Endothelial cell of umbilical vein (primary cell): ENCODE measurements around the gene SLC39A11. TPM values are rescaled to one million over a fixed set of nuclear protein-coding genes. Genes with fewer than 3 reads are reported as not detected.
"Not testable (repeated sequence)": the region's sequence is repeated elsewhere in the genome, so short reads cannot be mapped to it uniquely, and the experiment has no call there.

Experiments used
- BruUV-seq: library from RNA; stranded (reverse); fragments of 400-500 nt; replicated peaks from 2 replicates; lab custom pipeline; 2021; lab: Mats Ljungman, UMichigan
- CTCF ChIA-PET: fragments of 300-600, 350-600 bp; sonication (Branson Sonifier 250); formaldehyde crosslinking; loops from one replicate; lab custom pipeline; 2021; ENCODE audit warnings: antibody characterized with exemption, inconsistent platforms; lab: Charles Lee
- POLR2A ChIA-PET: fragments of 300-600, 350-600 bp; sonication (Branson Sonifier 250); formaldehyde crosslinking; loops from one replicate; lab custom pipeline; 2021; ENCODE audit warnings: antibody characterized with exemption, inconsistent platforms; lab: Charles Lee
- DNase-seq: peaks from one replicate; pipeline ENCODE4 v3.0.0-alpha.2; 2011; ENCODE audit warnings: low read depth, low spot score
- FAIRE-seq: peaks from 2 replicates; lab custom pipeline; 2011; peaks lifted over from hg19 to GRCh38; lab: Jason Lieb, UNC
- H2AFZ ChIP-seq: 2 replicates; pipeline ENCODE4 v1.6.0; 2012; ENCODE audit warnings: low read depth, low read length, control low read depth, inconsistent platforms
- H3K27ac ChIP-seq: 2 replicates; pipeline ENCODE4 v1.5.1; 2011; ENCODE audit warnings: low read depth, mild to moderate bottlenecking, control low read depth, low read length, moderate library complexity; ENCODE audit not compliant: insufficient read depth
- H3K27me3 ChIP-seq, 2 experiments: 2 replicates each; pipeline versions ENCODE4 v1.6.0 to v1.6.1; 2011; ENCODE audit warnings: low read length in 2 of 2, mixed read lengths in 1 of 2; ENCODE audit not compliant: control insufficient read depth in 2 of 2, insufficient read depth in 2 of 2
- H3K36me3 ChIP-seq, 2 experiments: 2 replicates in 1 of 2; 3 replicates in 1 of 2; pipeline ENCODE4 v1.5.1; 2011; ENCODE audit warnings: low read length in 2 of 2, mild to moderate bottlenecking in 1 of 2, moderate library complexity in 1 of 2; ENCODE audit not compliant: control insufficient read depth in 2 of 2, insufficient read depth in 2 of 2; ENCODE audit errors: extremely low read depth in 1 of 2
- H3K4me1 ChIP-seq: 3 replicates; pipeline ENCODE4 v1.5.1; 2011; ENCODE audit warnings: mild to moderate bottlenecking, low read length; ENCODE audit not compliant: control insufficient read depth, insufficient read depth; ENCODE audit errors: extremely low read depth
- H3K4me2 ChIP-seq: 2 replicates; pipeline ENCODE4 v1.6.1; 2011; ENCODE audit warnings: low read length, control low read depth, mixed read lengths; ENCODE audit not compliant: insufficient read depth
- H3K4me3 ChIP-seq, 3 experiments: fragments of 200-600 bp in 1 of 3; sonication (generic), shearing (Covaris generic) in 1 of 3; replicated peaks in 1 of 3; 2 replicates each; pipeline ENCODE4 v1.5.1; 2011 to 2016; ENCODE audit warnings: control low read depth in 3 of 3, low read length in 3 of 3, mild to moderate bottlenecking in 2 of 3, inconsistent platforms in 1 of 3, low read depth in 1 of 3, moderate library complexity in 1 of 3; ENCODE audit not compliant: insufficient read depth in 1 of 3
- H3K79me2 ChIP-seq: 2 replicates; pipeline ENCODE4 v1.6.0; 2012; ENCODE audit warnings: low read length, inconsistent platforms; ENCODE audit not compliant: control insufficient read depth, insufficient read depth
- H3K9ac ChIP-seq: replicated peaks from 2 replicates; pipeline ENCODE3; 2011; ENCODE audit warnings: low read length, control low read depth; ENCODE audit not compliant: insufficient read depth; ENCODE audit errors: extremely low read depth
- H3K9me1 ChIP-seq: replicated peaks from 3 replicates; pipeline ENCODE4 v1.6.0; 2011; ENCODE audit warnings: mild to moderate bottlenecking, low read length; ENCODE audit not compliant: control insufficient read depth, insufficient read depth; ENCODE audit errors: extremely low read depth
- H3K9me3 ChIP-seq: replicated peaks from 2 replicates; pipeline ENCODE4 v1.5.1; 2012; ENCODE audit warnings: low read length, inconsistent platforms; ENCODE audit not compliant: control insufficient read depth, insufficient read depth
- H4K20me1 ChIP-seq: replicated peaks from 2 replicates; pipeline ENCODE3; 2011; ENCODE audit warnings: mild to moderate bottlenecking, low read length; ENCODE audit not compliant: control insufficient read depth, insufficient read depth; ENCODE audit errors: extremely low read depth
- CTCF ChIP-seq, 2 donors: IDR thresholded peaks; 1 replicate in 1 of 2; 2 replicates in 1 of 2; pipeline ENCODE4 v1.5.1; 2011; ENCODE audit warnings: low read length in 2 of 2, mild to moderate bottlenecking in 2 of 2, moderate library complexity in 2 of 2, control low read depth in 1 of 2, inconsistent platforms in 1 of 2, low read depth in 1 of 2; ENCODE audit not compliant: insufficient read depth in 1 of 2; ENCODE audit errors: extremely low read depth in 1 of 2
- EZH2 ChIP-seq: IDR thresholded peaks from 2 replicates; pipeline ENCODE4 v1.6.1; 2012; ENCODE audit warnings: borderline replicate concordance, low read depth, mild to moderate bottlenecking, moderate library complexity, low read length, inconsistent platforms; ENCODE audit not compliant: severe bottlenecking
- FOS ChIP-seq: IDR thresholded peaks from 2 replicates; pipeline ENCODE4 v1.6.1; 2011; ENCODE audit warnings: mild to moderate bottlenecking, low read length, moderate library complexity, borderline replicate concordance; ENCODE audit not compliant: insufficient read depth
- GATA2 ChIP-seq: IDR thresholded peaks from 2 replicates; pipeline ENCODE4 v1.7.0; 2011; ENCODE audit warnings: low read depth, mild to moderate bottlenecking, moderate library complexity, mixed read lengths, low read length; ENCODE audit not compliant: insufficient read length, insufficient read depth
- JUN ChIP-seq: IDR thresholded peaks from 2 replicates; pipeline ENCODE4 v1.6.1; 2011; ENCODE audit warnings: borderline replicate concordance, low read depth; ENCODE audit not compliant: insufficient read length, insufficient read depth
- MAX ChIP-seq: IDR thresholded peaks from 2 replicates; pipeline ENCODE4 v1.6.1; 2011; ENCODE audit not compliant: insufficient read depth, insufficient read length
- MYC ChIP-seq: IDR thresholded peaks from one replicate; pipeline ENCODE4 v1.6.1; 2011; ENCODE audit warnings: mild to moderate bottlenecking, low read depth, low read length
- POLR2A ChIP-seq: IDR thresholded peaks from 2 replicates; pipeline ENCODE4 v1.6.1; 2012; ENCODE audit warnings: low read depth, mild to moderate bottlenecking, control low read depth, low read length
- POLR2AphosphoS5 ChIP-seq: IDR thresholded peaks from 2 replicates; pipeline ENCODE4 v1.6.1; 2012; ENCODE audit warnings: low read depth, mild to moderate bottlenecking, control low read depth, low read length, moderate library complexity; ENCODE audit not compliant: insufficient read depth
- dilution Hi-C: fragments of 300-500 bp; cut with MboI; formaldehyde crosslinking; loops from one replicate; pipeline ENCODE4 v1.15.0; 2019; ENCODE audit warnings: low sequenced_read_pairs; ENCODE audit not compliant: extremely low pct_ligation_motif_present
- intact Hi-C: fragments of 100-400 bp; cut with micrococcal nuclease; formaldehyde crosslinking; loops from one replicate; pipeline ENCODE4 v1.10.0; 2022
- polyA plus RNA-seq, 4 experiments: library from polyadenylated mRNA; depleted of rRNA in 3 of 4; stranded (reverse) in 3 of 4; unstranded in 1 of 4; fragments of >200 nt; gene quantifications; 2 replicates each; pipeline versions ENCODE4 v1.2.1 to v1.2.3, GENCODE V29; 2011 to 2012; ENCODE audit warnings: missing spikeins in 1 of 4
- total RNA-seq: library from RNA; stranded (reverse); gene quantifications from 2 replicates; pipeline ENCODE4 v1.2.3, GENCODE V29; 2021

SLC39A11 gene
- total and polyA plus RNA-seq, 2 donors (not counting 3 experiments of a cell fraction or from before 2014, with no cell fraction given): 8.1 to 11.9 TPM

GRCh38 chr17:72995008-72995656 is 97.4 kb downstream of the SLC39A11 start:
- FAIRE-seq (no peak), DNase-seq (no peak)
- Histone ChIP-seq H3K79me2 (no peaks in the 10 kb centered on the region), H3K9me3 (no peaks in the 10 kb centered on the region), H3K9ac (no peak overlapping the region), H3K9me1 (no peaks in the 10 kb centered on the region), H3K4me3 (no peak overlapping the region), H3K27ac (no peak overlapping the region), H4K20me1 (no peaks in the 10 kb centered on the region), H3K4me2 (no peak overlapping the region), H3K36me3 (no peaks in the 10 kb centered on the region), H3K27me3 (no peaks in the 10 kb centered on the region), H2AFZ (no peak overlapping the region), H3K4me1 (no peaks in the 10 kb centered on the region)
- BruUV-seq: no TSS peak
- TF ChIP-seq JUN: no peak
- TF ChIP-seq FOS: no peak
- no peak for TF ChIP-seq EZH2
- no peak for TF ChIP-seq POLR2AphosphoS5
- no peak for TF ChIP-seq MYC
- TF ChIP-seq GATA2: no peak
- TF ChIP-seq MAX: no peak
- no peak for TF ChIP-seq CTCF (IDR thresholded peaks at IDR 0.05; ENCODE audit: extremely low read depth in 1 of 2, insufficient read depth in 1 of 2, low read depth in 1 of 2, low read length in 2 of 2)
- TF ChIP-seq POLR2A: no peak
- ChIA-PET CTCF (interaction anchor here (0.6 to 3.0 kb wide), 2 partner anchors 9 to 17 kb away, joined by 4 to 16 read pairs; no protein-coding TSS in a partner anchor), POLR2A (no interaction called here)
- intact Hi-C loops: no loop called here
- dilution Hi-C loops: no loop called here

- dilution Hi-C loops, POLR2A ChIA-PET, H3K9me1 ChIP-seq, H3K79me2 ChIP-seq, H3K27ac ChIP-seq, H3K4me2 ChIP-seq, BruUV-seq, H4K20me1 ChIP-seq, H3K9ac ChIP-seq, CTCF ChIA-PET, H3K4me3 ChIP-seq, intact Hi-C loops, H3K9me3 ChIP-seq, H3K4me1 ChIP-seq, DNase-seq, H3K27me3 ChIP-seq, FAIRE-seq, H2AFZ ChIP-seq, H3K36me3 ChIP-seq: not testable (repeated sequence)
Measured at GRCh38 chr17:72992783-72993467, 99.6 kb downstream of the SLC39A11 start.
